ENCODE results near the gene NAA20.
"Not testable (repeated sequence)": the region's sequence is repeated elsewhere in the genome, so short reads cannot be mapped to it uniquely, and the experiment has no call there.

Gene NAA20

GRCh38 chr20:19991854-19992253 lies 25.3 kb upstream of the NAA20 start:
- DNase-seq (ENCODE audit: low spot score), result no peak

GRCh38 chr20:19992996-19993908 lies 23.9 kb upstream of the NAA20 start:
- no peak for DNase-seq (ENCODE audit: low spot score)

- DNase-seq (ENCODE audit: low spot score), result no peak
Observed at GRCh38 chr20:19993958-19994669, 23.0 kb upstream of the NAA20 start.

- DNase-seq (ENCODE audit: low spot score), result no peak
Observed at GRCh38 chr20:19995220-19995863, 21.8 kb upstream of the NAA20 start.

GRCh38 chr20:19996222-19996621 lies 20.9 kb upstream of the NAA20 start:
- DNase-seq (ENCODE audit: low spot score), result no peak

GRCh38 chr20:19996917-19997316 lies 20.2 kb upstream of the NAA20 start:
- DNase-seq (ENCODE audit: low spot score), result no peak

GRCh38 chr20:19998990-19999705 lies 18.0 kb upstream of the NAA20 start:
- DNase-seq (ENCODE audit: low spot score), result no peak

- no peak for DNase-seq (ENCODE audit: low spot score)
Observed at GRCh38 chr20:20000211-20000968, 16.8 kb upstream of the NAA20 start.

- peak; percentile 64 for DNase-seq (ENCODE audit: low spot score)
Observed at GRCh38 chr20:20002101-20002998, 14.8 kb upstream of the NAA20 start.

GRCh38 chr20:20003031-20003954 lies 13.9 kb upstream of the NAA20 start:
- DNase-seq (ENCODE audit: low spot score), result no peak

- not testable (repeated sequence) for DNase-seq (ENCODE audit: low spot score)
Observed at GRCh38 chr20:20003955-20004322, 13.2 kb upstream of the NAA20 start.

- DNase-seq (ENCODE audit: low spot score), result no peak
Observed at GRCh38 chr20:20005342-20005741, 11.8 kb upstream of the NAA20 start.

GRCh38 chr20:20009784-20010253 lies 7.3 kb upstream of the NAA20 start:
- peak; percentile 41 for DNase-seq (ENCODE audit: low spot score)

- DNase-seq (ENCODE audit: low spot score), result no peak
Observed at GRCh38 chr20:20010639-20011500, 6.3 kb upstream of the NAA20 start.

- DNase-seq (ENCODE audit: low spot score), result no peak
Observed at GRCh38 chr20:20012541-20012940, 4.6 kb upstream of the NAA20 start.

GRCh38 chr20:20014659-20015058 lies 2.5 kb upstream of the NAA20 start:
- DNase-seq (ENCODE audit: low spot score), result no peak

- DNase-seq (ENCODE audit: low spot score), result no peak
Observed at GRCh38 chr20:20017844-20018185, 653 bp downstream of the NAA20 start.

GRCh38 chr20:20018366-20018765 lies 1.2 kb downstream of the NAA20 start:
- DNase-seq (ENCODE audit: low spot score), result no peak

Measured in HuH-7.5 (cell line).